ENCODE results near the gene SUB1. TPM values are rescaled to one million over a fixed set of nuclear protein-coding genes. Genes with fewer than 3 reads are reported as not detected.

Gene SUB1
- total and polyA plus RNA-seq, 4 experiments from 2014 or later: 204 to 578 (median 357) TPM

GRCh38 chr5:32605766-32606152 lies 20.4 kb downstream of the SUB1 start:
- POLR2A ChIA-PET (ENCODE audit: partially characterized antibody): interaction anchor here (1.5 kb wide), 1 partner anchor 16 kb away, joined by 5 read pairs; no protein-coding TSS in a partner anchor
- peaks cover 10 to 35% (median 12%) of the 10 kb centered on the region in 4 donors for H3K4me1 Mint-ChIP-seq
- peak overlapping the region in 4 of 7 donors; percentile 1 to 94 (median 32) for H3K27ac Mint-ChIP-seq

GRCh38 chr5:32612134-32612888 lies 27.0 kb downstream of the SUB1 start:
- Mint-ChIP-seq H3K4me3 (no peak overlapping the region), H3K27ac (peak overlapping the region in 2 of 7 donors; percentile 38 to 56), H3K9me3 (no peaks in the 10 kb centered on the region), H3K4me1 (peaks cover 2 to 24% (median 14%) of the 10 kb centered on the region in 4 donors), H3K27me3 (no peaks in the 10 kb centered on the region), H3K36me3 (peaks cover 6 to 21% of the 10 kb centered on the region in 2 donors)
- no peak for DNase-seq
- intact Hi-C loops (cut with micrococcal nuclease): loop anchor here (2.0 to 5.0 kb wide), 2 partner anchors 22 to 225 kb away; no protein-coding TSS in a partner anchor
- Histone ChIP-seq H3K9me3 (ENCODE audit: control insufficient read depth in 1 of 2, low read length in 2 of 2) (no peaks in the 10 kb centered on the region), H3K27me3 (ENCODE audit: insufficient read depth, low read length) (no peaks in the 10 kb centered on the region), H3K36me3 (ENCODE audit: insufficient read depth, low read length) (no peaks in the 10 kb centered on the region), H3K4me1 (ENCODE audit: insufficient read depth, low read length) (no peaks in the 10 kb centered on the region), H3K27ac (ENCODE audit: low read depth, low read length) (no peak overlapping the region), H3K4me3 (ENCODE audit: low read length in 2 of 2) (no peak overlapping the region)
- CTCF ChIA-PET (ENCODE audit: partially characterized antibody): interaction anchor here (0.5 to 5.8 kb wide), 12 partner anchors 11 to 381 kb away, joined by 3 to 108 read pairs (median 4); partner anchors contain the start of gene SUB1
- POLR2A ChIA-PET (ENCODE audit: partially characterized antibody): interaction anchor here (1.0 kb wide), 1 partner anchor 380 kb away, joined by 4 read pairs; no protein-coding TSS in a partner anchor

More at GRCh38 chr5:32605766-32606152, 20.4 kb downstream of the SUB1 start:
- H3K27me3 Mint-ChIP-seq: no peaks in the 10 kb centered on the region
- H3K36me3 Mint-ChIP-seq: peaks cover 33 to 62% of the 10 kb centered on the region in 2 donors
- no peak for DNase-seq
- intact Hi-C loops (cut with micrococcal nuclease): no loop called here
- Histone ChIP-seq H3K36me3 (ENCODE audit: insufficient read depth, low read length) (peaks cover 16% of the 10 kb centered on the region), H3K27me3 (ENCODE audit: insufficient read depth, low read length) (no peaks in the 10 kb centered on the region), H3K4me3 (ENCODE audit: low read length in 2 of 2) (no peak overlapping the region), H3K9me3 (ENCODE audit: control insufficient read depth in 1 of 2, low read length in 2 of 2) (no peaks in the 10 kb centered on the region), H3K27ac (ENCODE audit: low read depth, low read length) (no peak overlapping the region), H3K4me1 (ENCODE audit: insufficient read depth, low read length) (peaks cover 3% of the 10 kb centered on the region)
- CTCF ChIA-PET (ENCODE audit: partially characterized antibody): interaction anchor here (0.7 to 1.9 kb wide), 4 partner anchors 9 to 116 kb away, joined by 3 to 13 read pairs (median 8); no protein-coding TSS in a partner anchor
- H3K4me3 Mint-ChIP-seq: no peak overlapping the region
- H3K9me3 Mint-ChIP-seq: no peaks in the 10 kb centered on the region

- H3K27me3 ChIP-seq (ENCODE audit: insufficient read depth, low read length): no peaks in the 10 kb centered on the region
- no peaks in the 10 kb centered on the region for H3K27me3 Mint-ChIP-seq
- ChIA-PET POLR2A (ENCODE audit: partially characterized antibody) (interaction anchor here (1.0 kb wide), 2 partner anchors 14 to 381 kb away, joined by 3 to 4 read pairs; no protein-coding TSS in a partner anchor), CTCF (ENCODE audit: partially characterized antibody) (interaction anchor here (0.9 to 5.8 kb wide), 13 partner anchors 9 to 382 kb away, joined by 3 to 108 read pairs (median 4); partner anchors contain the start of gene SUB1)
- H3K4me3 ChIP-seq (ENCODE audit: low read length in 2 of 2): no peak overlapping the region
- peaks cover 2 to 24% (median 14%) of the 10 kb centered on the region in 4 donors for H3K4me1 Mint-ChIP-seq
- H3K36me3 Mint-ChIP-seq: peaks cover 6 to 13% of the 10 kb centered on the region in 2 donors
- H3K4me3 Mint-ChIP-seq: no peak overlapping the region
- peak; percentile 72 to 79 (median 76) for DNase-seq
- no peaks in the 10 kb centered on the region for H3K4me1 ChIP-seq (ENCODE audit: insufficient read depth, low read length)
- H3K27ac ChIP-seq (ENCODE audit: low read depth, low read length): no peak overlapping the region
- no peaks in the 10 kb centered on the region for H3K9me3 Mint-ChIP-seq
- intact Hi-C loops (cut with micrococcal nuclease): loop anchor here (1.0 to 5.0 kb wide), 4 partner anchors 22 to 381 kb away; no protein-coding TSS in a partner anchor
- peak overlapping the region in 2 of 7 donors; percentile 7 to 65 for H3K27ac Mint-ChIP-seq
- no peaks in the 10 kb centered on the region for H3K9me3 ChIP-seq (ENCODE audit: control insufficient read depth in 1 of 2, low read length in 2 of 2)
- H3K36me3 ChIP-seq (ENCODE audit: insufficient read depth, low read length): no peaks in the 10 kb centered on the region
These were observed 27.8 kb downstream of the SUB1 start for GRCh38 chr5:32613050-32613672.

GRCh38 chr5:32615236-32615635 lies 29.9 kb downstream of the SUB1 start:
- no peak overlapping the region for H3K4me3 Mint-ChIP-seq
- H3K27me3 Mint-ChIP-seq: no peaks in the 10 kb centered on the region
- H3K27me3 ChIP-seq (ENCODE audit: insufficient read depth, low read length): no peaks in the 10 kb centered on the region
- no peaks in the 10 kb centered on the region for H3K9me3 ChIP-seq (ENCODE audit: control insufficient read depth in 1 of 2, low read length in 2 of 2)
- peaks cover 0 to 5% of the 10 kb centered on the region in 2 donors for H3K36me3 Mint-ChIP-seq
- H3K9me3 Mint-ChIP-seq: no peaks in the 10 kb centered on the region
- H3K4me3 ChIP-seq (ENCODE audit: low read length in 2 of 2): no peak overlapping the region
- no peaks in the 10 kb centered on the region for H3K4me1 ChIP-seq (ENCODE audit: insufficient read depth, low read length)
- no peaks in the 10 kb centered on the region for H3K36me3 ChIP-seq (ENCODE audit: insufficient read depth, low read length)
- no peak overlapping the region for H3K27ac ChIP-seq (ENCODE audit: low read depth, low read length)
- DNase-seq: no peak
- H3K27ac Mint-ChIP-seq: peak overlapping the region in 1 of 7 donors; percentile 13
- H3K4me1 Mint-ChIP-seq: peaks cover 2 to 18% (median 12%) of the 10 kb centered on the region in 4 donors
- intact Hi-C loops (cut with micrococcal nuclease): no loop called here
- ChIA-PET CTCF (ENCODE audit: partially characterized antibody) (interaction anchor here (0.6 to 5.8 kb wide), 6 partner anchors 9 to 1906 kb away, joined by 3 to 108 read pairs (median 4); no protein-coding TSS in a partner anchor), POLR2A (ENCODE audit: partially characterized antibody) (no interaction called here)

- Mint-ChIP-seq H3K27ac (no peak overlapping the region), H3K4me3 (no peak overlapping the region), H3K4me1 (no peaks in the 10 kb centered on the region), H3K27me3 (no peaks in the 10 kb centered on the region), H3K9me3 (no peaks in the 10 kb centered on the region), H3K36me3 (no peaks in the 10 kb centered on the region)
- POLR2A ChIA-PET (ENCODE audit: partially characterized antibody): no interaction called here
- H3K36me3 ChIP-seq (ENCODE audit: insufficient read depth, low read length): no peaks in the 10 kb centered on the region
- no peak overlapping the region for H3K4me3 ChIP-seq (ENCODE audit: low read length in 2 of 2)
- no peak overlapping the region for H3K27ac ChIP-seq (ENCODE audit: low read depth, low read length)
- H3K4me1 ChIP-seq (ENCODE audit: insufficient read depth, low read length): no peaks in the 10 kb centered on the region
- CTCF ChIA-PET (ENCODE audit: partially characterized antibody): no interaction called here
- H3K9me3 ChIP-seq (ENCODE audit: control insufficient read depth in 1 of 2, low read length in 2 of 2): no peaks in the 10 kb centered on the region
- intact Hi-C loops (cut with micrococcal nuclease): no loop called here
- DNase-seq: no peak
- H3K27me3 ChIP-seq (ENCODE audit: insufficient read depth, low read length): no peaks in the 10 kb centered on the region
These were observed 33.6 kb downstream of the SUB1 start for GRCh38 chr5:32618962-32619361.

- H3K36me3 Mint-ChIP-seq: no peaks in the 10 kb centered on the region
- H3K4me3 Mint-ChIP-seq: no peak overlapping the region
- H3K4me3 ChIP-seq (ENCODE audit: low read length in 2 of 2): no peak overlapping the region
- no peaks in the 10 kb centered on the region for H3K4me1 ChIP-seq (ENCODE audit: insufficient read depth, low read length)
- no peaks in the 10 kb centered on the region for H3K9me3 Mint-ChIP-seq
- POLR2A ChIA-PET (ENCODE audit: partially characterized antibody): no interaction called here
- H3K36me3 ChIP-seq (ENCODE audit: insufficient read depth, low read length): no peaks in the 10 kb centered on the region
- no peaks in the 10 kb centered on the region for H3K27me3 Mint-ChIP-seq
- no peaks in the 10 kb centered on the region for H3K4me1 Mint-ChIP-seq
- no peaks in the 10 kb centered on the region for H3K9me3 ChIP-seq (ENCODE audit: control insufficient read depth in 1 of 2, low read length in 2 of 2)
- no peak overlapping the region for H3K27ac ChIP-seq (ENCODE audit: low read depth, low read length)
- intact Hi-C loops (cut with micrococcal nuclease): no loop called here
- CTCF ChIA-PET (ENCODE audit: partially characterized antibody): interaction anchor here (1.1 kb wide), 1 partner anchor 8 kb away, joined by 4 read pairs; no protein-coding TSS in a partner anchor
- DNase-seq: no peak
- no peak overlapping the region for H3K27ac Mint-ChIP-seq
- H3K27me3 ChIP-seq (ENCODE audit: insufficient read depth, low read length): no peaks in the 10 kb centered on the region
These were observed 35.9 kb downstream of the SUB1 start for GRCh38 chr5:32621256-32621655.

GRCh38 chr5:32625106-32625505 lies 39.7 kb downstream of the SUB1 start:
- no peaks in the 10 kb centered on the region for H3K9me3 ChIP-seq (ENCODE audit: control insufficient read depth in 1 of 2, low read length in 2 of 2)
- intact Hi-C loops (cut with micrococcal nuclease): no loop called here
- Mint-ChIP-seq H3K27ac (no peak overlapping the region), H3K9me3 (no peaks in the 10 kb centered on the region), H3K27me3 (peaks cover 0 to 1% of the 10 kb centered on the region in 2 donors), H3K4me3 (no peak overlapping the region), H3K36me3 (no peaks in the 10 kb centered on the region), H3K4me1 (no peaks in the 10 kb centered on the region)
- ChIA-PET POLR2A (ENCODE audit: partially characterized antibody) (no interaction called here), CTCF (ENCODE audit: partially characterized antibody) (no interaction called here)
- H3K36me3 ChIP-seq (ENCODE audit: insufficient read depth, low read length): no peaks in the 10 kb centered on the region
- no peaks in the 10 kb centered on the region for H3K27me3 ChIP-seq (ENCODE audit: insufficient read depth, low read length)
- DNase-seq: no peak
- no peak overlapping the region for H3K27ac ChIP-seq (ENCODE audit: low read depth, low read length)
- no peak overlapping the region for H3K4me3 ChIP-seq (ENCODE audit: low read length in 2 of 2)
- H3K4me1 ChIP-seq (ENCODE audit: insufficient read depth, low read length): no peaks in the 10 kb centered on the region

Measured in CD4-positive, alpha-beta memory T cell (primary cell).